Raji (cell line): ENCODE results near the gene MAVS.

Experiments used
- POLR2A ChIP-seq: IDR thresholded peaks from 2 replicates; pipeline ENCODE4 v1.6.1; 2011; ENCODE audit warnings: low read depth, low read length, control low read depth; ENCODE audit not compliant: insufficient read depth

MAVS gene

DNA sequence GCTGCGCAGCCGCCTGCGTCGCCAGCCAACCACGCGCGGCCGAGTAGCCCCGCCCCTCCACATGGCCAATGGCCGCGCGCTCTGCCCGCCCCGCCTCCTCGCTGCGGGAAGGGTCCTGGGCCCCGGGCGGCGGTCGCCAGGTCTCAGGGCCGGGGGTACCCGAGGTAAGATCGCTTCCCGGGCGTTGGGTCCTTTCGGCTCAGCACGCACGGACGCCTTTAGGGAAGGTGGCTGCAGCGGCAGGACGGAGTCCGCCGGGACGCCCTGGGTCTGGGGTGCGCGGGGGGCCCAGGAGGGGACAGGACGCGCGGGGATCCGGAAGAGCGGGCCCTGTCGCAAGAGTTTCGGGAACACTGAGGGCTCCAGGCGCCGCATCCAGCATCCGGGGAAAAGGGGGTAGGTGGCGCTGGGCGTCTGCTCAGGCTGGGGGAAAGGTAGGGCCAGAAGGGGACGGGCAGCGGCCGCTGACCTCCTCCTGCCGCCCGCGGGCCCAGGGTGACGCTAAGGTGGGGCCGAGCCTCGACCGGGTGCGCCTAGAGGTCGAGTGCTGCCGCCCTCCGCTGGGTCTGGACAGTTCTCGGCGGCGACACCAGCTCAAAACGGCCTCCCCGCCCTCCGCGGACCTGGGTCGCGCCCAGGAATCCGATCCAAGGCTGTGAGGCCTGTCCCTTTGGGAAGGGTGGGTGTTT, at the start of gene MAVS:
TSS of gene MAVS (plus strand) at position 95 of the 689 bp plus-strand sequence. CDS start 7,791 bp downstream, outside the sequence.
- TF ChIP-seq POLR2A: peak; percentile 76

DNA sequence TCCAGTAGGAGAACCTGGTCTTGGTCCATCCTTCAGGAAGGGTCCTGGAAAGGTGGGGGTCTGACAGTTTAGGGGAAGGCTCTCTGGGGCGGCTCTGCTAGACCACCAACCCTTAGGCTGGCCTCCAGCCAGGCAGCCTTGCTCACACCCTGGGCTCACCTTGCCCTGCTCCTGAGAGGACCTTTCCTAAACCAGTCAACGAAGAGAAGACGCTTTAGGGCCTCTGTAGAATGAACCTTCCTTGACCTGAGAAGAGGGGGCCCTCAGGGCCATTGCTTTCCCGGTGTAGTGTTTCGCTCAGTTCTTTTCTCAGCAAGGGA, 49.4 kb upstream of the MAVS start:
- 0 out of 2 replicates have a peak, but pooled peaks have one; percentile 9 for TF ChIP-seq POLR2A

DNA sequence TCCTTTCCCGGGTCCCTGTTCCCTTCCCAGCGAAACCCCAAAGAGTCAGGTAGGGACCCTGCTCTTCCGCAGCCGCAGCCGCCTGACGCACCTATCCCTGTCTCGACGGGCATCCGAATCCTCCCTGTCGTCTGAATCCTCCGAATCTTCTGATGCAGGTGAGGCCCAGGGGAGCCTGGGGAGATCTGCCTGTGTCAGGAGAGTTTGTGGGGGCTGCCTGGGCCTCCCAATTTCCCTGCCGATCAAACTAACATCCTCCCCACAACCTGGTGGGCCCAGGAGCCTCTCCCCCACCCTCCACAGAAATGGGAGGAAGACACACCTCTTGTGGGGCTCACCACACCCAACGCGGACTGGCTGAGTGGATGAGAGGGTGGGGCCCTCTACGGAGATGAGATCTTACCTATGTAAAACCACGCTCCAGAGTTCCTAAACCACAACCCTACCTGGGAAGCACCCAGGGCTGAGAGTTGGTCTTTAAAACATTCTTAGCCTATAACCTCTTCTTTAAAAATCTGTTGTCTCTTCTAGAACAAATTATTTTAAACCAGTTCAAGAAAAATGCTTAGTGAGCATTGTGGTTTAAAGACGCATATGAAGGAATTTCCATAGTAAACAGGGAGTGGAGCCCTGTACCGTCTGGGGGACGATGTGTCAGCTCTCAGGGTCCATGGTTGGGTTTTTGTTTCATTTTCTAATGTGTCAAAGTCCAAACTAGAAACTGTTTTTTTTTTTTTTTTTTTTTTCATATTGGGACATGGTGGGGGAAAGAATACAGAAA, 48.9 kb upstream of the MAVS start:
- no peak for TF ChIP-seq POLR2A

DNA sequence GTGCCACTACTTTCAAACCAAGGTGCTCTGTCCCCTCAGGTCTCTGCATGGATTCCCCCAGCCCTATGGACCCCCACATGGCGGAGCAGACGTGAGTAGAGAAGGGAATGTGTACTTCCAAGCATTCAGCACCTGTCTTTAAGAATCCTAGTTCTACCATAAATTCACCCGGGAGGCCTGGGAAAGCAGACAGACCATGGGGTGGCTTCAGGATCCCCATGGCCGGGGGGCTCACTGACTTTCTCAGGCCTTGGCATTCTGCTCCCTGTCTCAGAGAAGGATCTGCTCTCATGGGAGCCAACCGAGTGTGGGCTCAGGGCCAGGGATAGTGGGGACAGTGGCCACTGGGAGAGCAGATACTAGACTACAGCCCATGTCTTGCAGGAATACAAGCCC, 48.3 kb upstream of the MAVS start:
- TF ChIP-seq POLR2A: no peak

DNA sequence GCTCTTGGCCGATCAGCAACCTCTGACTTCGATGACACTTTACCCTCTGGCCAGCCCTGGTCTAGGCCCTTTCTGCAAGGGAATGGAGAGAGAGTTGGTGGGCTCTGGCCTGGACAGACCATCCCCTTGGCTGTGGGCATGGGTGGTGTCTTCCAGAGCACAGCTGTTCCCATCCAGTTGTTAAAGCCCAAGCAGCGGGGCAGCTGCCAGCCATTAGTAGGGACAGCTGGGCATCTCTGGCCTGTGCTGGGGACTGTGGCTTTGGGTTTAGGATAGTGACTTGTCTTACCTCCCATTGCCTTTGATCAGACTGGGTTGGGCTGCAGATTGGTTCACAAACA, 47.8 kb upstream of the MAVS start:
- 0 out of 2 replicates have a peak, but pooled peaks have one; percentile 34 for TF ChIP-seq POLR2A

DNA sequence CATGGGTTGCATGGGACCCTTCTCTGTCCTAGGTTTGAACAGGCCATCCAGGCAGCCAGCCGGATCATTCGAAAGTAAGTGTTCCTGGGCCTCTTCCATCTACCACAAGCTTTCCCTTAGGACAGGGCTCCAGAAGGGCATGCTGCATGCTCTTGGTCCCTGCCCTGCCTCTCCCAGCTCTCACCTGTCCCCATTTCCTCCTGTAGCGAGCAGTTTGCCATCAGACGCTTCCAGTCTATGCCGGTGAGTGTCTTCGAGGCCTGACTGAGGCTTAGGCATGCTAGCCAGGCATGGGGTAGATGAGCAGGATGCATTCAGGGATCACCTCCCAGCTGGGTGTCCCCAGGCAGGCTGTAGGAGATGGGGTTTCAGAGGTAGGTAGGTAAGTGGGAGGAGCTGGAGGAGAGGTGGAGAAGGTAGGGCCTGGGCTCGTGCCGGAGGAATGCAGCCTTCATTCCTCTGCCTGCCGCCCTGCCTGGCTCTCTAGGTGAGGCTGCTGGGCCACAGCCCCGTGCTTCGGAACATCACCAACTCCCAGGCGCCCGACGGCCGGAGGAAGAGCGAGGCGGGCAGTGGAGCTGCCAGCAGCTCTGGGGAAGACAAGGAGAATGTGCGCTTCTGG, 46.3 kb upstream of the MAVS start:
- no peak for TF ChIP-seq POLR2A

DNA sequence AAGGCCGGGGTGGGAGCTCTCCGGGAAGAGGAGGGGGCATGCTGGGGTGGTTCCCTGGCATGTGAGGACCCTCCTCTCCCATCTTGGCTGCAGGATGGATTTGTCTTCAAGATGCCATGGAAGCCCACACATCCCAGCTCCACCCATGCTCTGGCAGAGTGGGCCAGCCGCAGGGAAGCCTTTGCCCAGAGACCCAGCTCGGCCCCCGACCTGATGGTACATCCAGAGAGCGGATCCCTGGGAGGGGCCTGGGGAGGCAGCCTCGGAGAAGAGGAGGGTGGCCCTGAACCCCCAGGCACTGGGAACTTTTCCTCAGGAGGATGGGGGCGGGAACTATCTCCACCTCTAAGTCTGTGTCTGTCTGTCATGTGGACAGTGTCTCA, 45.8 kb upstream of the MAVS start:
- TF ChIP-seq POLR2A: no peak

DNA sequence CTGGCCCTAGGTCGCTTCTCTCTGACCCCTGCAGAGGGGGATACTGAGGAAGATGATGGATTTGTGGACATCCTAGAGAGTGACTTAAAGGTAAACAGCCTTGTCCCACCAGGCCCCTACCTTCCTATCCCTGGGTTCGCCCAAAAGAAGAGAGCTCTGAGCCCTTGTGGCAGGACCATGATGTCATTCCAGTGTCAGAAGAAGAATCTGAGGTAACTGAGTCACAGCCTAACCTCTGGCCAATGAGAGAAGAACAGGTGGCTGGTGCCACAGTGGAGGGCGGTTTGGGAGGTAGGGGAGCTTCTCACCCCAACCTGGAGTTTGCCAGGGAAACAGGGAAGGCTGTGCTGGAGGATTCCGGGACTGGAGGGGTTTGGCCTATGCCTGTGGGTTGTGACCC, 45.3 kb upstream of the MAVS start:
- no peak for TF ChIP-seq POLR2A

DNA sequence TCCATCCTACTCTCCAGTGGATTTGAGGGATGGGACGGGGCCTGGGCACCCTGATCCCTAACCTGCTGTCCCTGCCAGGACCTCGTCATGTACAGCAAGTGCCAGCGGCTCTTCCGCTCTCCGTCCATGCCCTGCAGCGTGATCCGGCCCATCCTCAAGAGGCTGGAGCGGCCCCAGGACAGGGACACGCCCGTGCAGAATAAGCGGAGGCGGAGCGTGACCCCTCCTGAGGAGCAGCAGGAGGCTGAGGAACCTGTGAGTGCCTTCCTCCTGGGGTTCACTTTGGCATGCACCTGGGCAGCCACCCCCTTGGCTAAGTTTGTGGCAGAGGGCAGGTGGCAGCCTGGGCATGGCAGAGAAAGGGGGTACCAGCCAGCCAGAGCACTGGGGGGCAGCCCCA, 44.8 kb upstream of the MAVS start:
- no peak for TF ChIP-seq POLR2A

DNA sequence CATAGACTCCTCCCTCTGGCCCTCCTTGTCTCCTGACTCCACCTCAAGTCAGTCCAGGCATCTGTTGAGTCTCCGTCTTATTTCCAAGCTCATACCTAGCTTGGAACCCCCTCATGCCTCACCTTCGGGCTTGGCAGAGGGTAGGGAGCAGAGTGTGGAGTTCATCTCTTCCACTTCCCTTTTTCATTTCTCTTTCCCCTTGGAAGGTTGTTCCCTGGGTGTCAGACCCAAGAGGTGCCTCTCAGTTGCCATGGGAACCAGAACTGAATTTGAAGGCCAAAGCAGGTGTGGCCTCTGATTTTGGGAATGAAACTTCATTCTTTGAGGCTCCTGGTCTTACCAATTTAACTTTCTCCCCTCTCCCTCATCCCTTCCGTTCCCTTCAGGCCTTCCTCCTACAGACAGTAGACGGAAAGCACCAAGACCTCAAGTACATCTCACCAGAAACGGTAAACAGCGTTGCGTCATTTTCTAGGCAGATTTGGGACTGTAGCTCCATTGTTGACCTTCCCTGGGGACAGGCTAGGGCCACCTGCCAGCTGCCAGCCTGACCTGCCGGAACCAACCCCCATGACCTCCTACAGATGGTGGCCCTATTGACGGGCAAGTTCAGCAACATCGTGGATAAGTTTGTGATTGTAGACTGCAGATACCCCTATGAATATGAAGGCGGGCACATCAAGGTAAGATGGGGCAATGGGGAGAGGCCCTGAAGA, 44.0 kb upstream of the MAVS start:
- no peak for TF ChIP-seq POLR2A

DNA sequence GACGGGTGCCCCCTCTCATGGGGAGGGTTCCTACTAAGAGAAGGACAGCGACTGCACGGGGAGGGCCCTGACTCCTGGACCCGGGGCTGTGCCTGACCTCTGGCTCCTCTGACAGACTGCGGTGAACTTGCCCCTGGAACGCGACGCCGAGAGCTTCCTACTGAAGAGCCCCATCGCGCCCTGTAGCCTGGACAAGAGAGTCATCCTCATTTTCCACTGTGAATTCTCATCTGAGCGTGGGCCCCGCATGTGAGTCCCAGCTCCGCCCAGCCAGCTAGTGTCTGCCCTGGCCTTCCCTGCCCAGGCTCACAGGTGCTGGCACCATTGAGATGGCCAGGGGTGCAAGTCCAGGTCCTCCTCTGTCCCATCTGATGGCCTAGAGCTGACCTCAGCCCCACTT, 43.3 kb upstream of the MAVS start:
- no peak for TF ChIP-seq POLR2A

DNA sequence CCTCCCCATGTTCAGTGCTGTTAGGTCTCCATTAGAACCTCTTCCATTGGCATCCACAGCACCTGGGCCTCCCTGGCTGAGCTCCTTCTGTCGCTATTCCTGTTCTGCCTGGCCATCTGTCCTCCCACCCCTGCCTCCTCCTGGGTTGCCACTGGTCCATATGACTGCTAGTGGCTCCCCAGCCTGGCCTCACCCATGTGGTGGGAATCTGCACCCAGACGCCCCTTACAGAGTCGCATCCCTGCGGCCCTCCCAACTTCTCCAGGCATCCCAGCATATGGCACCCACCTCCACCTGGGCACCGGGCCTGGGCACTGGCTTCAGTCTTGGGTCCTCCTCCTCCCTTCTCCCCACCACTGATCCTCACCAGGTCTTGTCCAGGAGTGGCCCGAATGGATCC, 42.8 kb upstream of the MAVS start:
- TF ChIP-seq POLR2A: no peak

DNA sequence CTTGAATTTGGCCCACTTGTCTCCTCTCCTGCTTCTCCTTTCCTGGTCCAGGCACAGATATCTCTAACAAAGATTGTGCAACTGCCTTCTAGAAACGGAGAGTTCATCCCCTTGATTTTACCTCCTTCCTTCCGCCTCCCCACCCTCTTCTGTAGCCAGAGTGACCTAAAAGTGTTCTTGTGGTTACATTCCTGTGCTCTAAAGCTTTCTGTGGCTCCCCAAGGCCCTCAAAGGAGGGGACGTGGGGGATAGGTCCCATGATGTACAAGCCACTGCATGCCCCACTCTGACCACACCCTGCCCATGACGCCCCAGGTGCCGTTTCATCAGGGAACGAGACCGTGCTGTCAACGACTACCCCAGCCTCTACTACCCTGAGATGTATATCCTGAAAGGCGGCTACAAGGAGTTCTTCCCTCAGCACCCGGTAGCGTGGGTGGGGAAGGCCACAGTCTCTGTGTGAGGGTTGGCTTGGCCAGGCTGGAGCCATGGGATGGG, 42.3 kb upstream of the MAVS start:
- TF ChIP-seq POLR2A: no peak

DNA sequence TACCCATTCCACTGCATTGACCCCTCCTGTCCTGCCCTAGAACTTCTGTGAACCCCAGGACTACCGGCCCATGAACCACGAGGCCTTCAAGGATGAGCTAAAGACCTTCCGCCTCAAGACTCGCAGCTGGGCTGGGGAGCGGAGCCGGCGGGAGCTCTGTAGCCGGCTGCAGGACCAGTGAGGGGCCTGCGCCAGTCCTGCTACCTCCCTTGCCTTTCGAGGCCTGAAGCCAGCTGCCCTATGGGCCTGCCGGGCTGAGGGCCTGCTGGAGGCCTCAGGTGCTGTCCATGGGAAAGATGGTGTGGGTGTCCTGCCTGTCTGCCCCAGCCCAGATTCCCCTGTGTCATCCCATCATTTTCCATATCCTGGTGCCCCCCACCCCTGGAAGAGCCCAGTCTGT, 41.9 kb upstream of the MAVS start:
- TF ChIP-seq POLR2A: no peak

DNA sequence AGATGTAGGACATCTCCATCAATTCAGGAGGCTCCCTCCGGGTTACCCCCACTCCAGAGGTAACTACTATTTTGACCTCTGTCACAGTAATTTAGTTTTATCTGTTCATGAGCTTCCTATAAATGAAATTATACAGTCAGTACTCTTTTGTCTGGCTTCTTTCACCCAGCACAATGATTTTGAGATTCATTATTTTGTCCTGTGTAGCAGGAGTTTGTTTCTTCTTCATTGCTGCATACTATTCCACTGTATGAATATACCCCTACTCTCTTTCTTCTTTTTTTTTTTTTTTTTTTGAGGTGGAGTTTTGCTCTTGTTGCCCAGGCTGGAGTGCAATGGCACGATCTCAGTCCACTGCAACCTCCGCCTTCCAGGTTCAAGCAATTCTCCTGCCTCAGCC, 38.1 kb upstream of the MAVS start:
- no peak for TF ChIP-seq POLR2A
